Measurements from ENCODE around the gene USP40.

The USP40 gene

GRCh38 chr2:233491326-233491725 is 75.3 kb downstream of the USP40 start:
- Histone ChIP-seq H3K9me3 (ENCODE audit: severe bottlenecking) (no peaks in the 10 kb centered on the region), H3K27me3 (ENCODE audit: insufficient read depth, low read depth, severe bottlenecking) (no peaks in the 10 kb centered on the region), H3K4me3 (ENCODE audit: low read depth, low read length) (no peak overlapping the region), H3K27ac (no peak overlapping the region), H3K36me3 (0 out of 2 replicates have a peak, but pooled peaks cover 3% of the 10 kb centered on the region)
- no peak for DNase-seq
- TF ChIP-seq, protein P1, sequence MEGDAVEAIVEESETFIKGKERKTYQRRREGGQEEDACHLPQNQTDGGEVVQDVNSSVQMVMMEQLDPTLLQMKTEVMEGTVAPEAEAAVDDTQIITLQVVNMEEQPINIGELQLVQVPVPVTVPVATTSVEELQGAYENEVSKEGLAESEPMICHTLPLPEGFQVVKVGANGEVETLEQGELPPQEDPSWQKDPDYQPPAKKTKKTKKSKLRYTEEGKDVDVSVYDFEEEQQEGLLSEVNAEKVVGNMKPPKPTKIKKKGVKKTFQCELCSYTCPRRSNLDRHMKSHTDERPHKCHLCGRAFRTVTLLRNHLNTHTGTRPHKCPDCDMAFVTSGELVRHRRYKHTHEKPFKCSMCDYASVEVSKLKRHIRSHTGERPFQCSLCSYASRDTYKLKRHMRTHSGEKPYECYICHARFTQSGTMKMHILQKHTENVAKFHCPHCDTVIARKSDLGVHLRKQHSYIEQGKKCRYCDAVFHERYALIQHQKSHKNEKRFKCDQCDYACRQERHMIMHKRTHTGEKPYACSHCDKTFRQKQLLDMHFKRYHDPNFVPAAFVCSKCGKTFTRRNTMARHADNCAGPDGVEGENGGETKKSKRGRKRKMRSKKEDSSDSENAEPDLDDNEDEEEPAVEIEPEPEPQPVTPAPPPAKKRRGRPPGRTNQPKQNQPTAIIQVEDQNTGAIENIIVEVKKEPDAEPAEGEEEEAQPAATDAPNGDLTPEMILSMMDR (IDR thresholded peaks at IDR 0.05; ENCODE audit: low read depth, low read length): no peak

DNA sequence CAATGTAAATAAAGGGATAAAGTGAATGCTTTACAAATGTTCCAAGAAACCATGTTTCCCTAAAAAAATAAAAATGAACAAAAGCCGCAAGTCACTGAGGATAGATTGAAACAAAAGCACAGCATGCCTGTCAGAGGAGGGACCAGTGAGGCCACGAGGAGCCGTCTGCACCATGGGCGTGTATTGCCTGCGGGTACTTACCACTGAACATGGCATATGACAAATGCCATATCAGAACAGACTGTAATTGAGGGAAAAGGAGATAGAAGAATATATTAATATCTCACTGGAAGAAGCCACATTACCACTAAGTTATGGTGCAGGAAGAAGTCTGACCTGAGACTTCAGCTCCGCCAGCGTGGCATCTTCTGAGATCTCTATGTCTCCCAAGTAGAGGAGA is 75.8 kb downstream of the USP40 start:
- no peak overlapping the region for H3K27ac ChIP-seq
- no peaks in the 10 kb centered on the region for H3K9me3 ChIP-seq (ENCODE audit: severe bottlenecking)
- no peak overlapping the region for H3K4me3 ChIP-seq (ENCODE audit: low read depth, low read length)
- no peaks in the 10 kb centered on the region for H3K27me3 ChIP-seq (ENCODE audit: insufficient read depth, low read depth, severe bottlenecking)
- TF ChIP-seq, protein P1 (IDR thresholded peaks at IDR 0.05; ENCODE audit: low read depth, low read length): no peak
- 0 out of 2 replicates have a peak, but pooled peaks cover 3% of the 10 kb centered on the region for H3K36me3 ChIP-seq
- DNase-seq: no peak

DNA sequence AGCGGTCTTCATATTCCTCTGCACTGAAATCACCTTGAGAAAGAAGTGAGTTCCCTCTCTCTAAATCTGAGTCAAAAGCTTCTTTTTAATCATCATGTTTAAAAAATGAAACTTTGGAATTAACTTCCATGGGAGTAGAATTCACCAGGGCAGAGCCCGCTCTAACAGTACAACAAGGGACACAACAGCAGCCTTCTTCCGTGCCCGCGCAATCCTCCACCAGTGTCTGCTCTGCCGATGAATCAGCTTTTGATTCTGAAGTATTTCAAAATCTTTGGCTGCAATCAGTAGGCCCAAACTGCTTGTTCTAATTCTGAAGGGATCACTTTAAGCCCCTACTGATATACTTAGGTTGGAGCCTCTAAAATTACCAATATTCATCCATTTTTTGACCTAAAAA is 76.9 kb downstream of the USP40 start:
- Histone ChIP-seq H3K4me3 (ENCODE audit: low read depth, low read length) (no peak overlapping the region), H3K36me3 (peaks cover 9% of the 10 kb centered on the region), H3K27me3 (ENCODE audit: insufficient read depth, low read depth, severe bottlenecking) (no peaks in the 10 kb centered on the region), H3K27ac (no peak overlapping the region), H3K9me3 (ENCODE audit: severe bottlenecking) (no peaks in the 10 kb centered on the region)
- no peak for DNase-seq
- TF ChIP-seq, protein P1 (IDR thresholded peaks at IDR 0.05; ENCODE audit: low read depth, low read length): no peak

- no peak for DNase-seq
- Histone ChIP-seq H3K27me3 (ENCODE audit: insufficient read depth, low read depth, severe bottlenecking) (no peaks in the 10 kb centered on the region), H3K4me3 (ENCODE audit: low read depth, low read length) (no peak overlapping the region), H3K36me3 (peaks cover 12% of the 10 kb centered on the region), H3K9me3 (ENCODE audit: severe bottlenecking) (no peaks in the 10 kb centered on the region), H3K27ac (no peak overlapping the region)
- TF ChIP-seq, protein P1 (IDR thresholded peaks at IDR 0.05; ENCODE audit: low read depth, low read length): no peak
Measured at GRCh38 chr2:233489143-233489542, 77.4 kb downstream of the USP40 start.

- DNase-seq: no peak
- Histone ChIP-seq H3K9me3 (ENCODE audit: severe bottlenecking) (peaks cover 6% of the 10 kb centered on the region), H3K27me3 (ENCODE audit: insufficient read depth, low read depth, severe bottlenecking) (no peaks in the 10 kb centered on the region), H3K4me3 (ENCODE audit: low read depth, low read length) (no peak overlapping the region), H3K36me3 (peaks cover 19% of the 10 kb centered on the region), H3K27ac (no peak overlapping the region)
- TF ChIP-seq, protein P1 (IDR thresholded peaks at IDR 0.05; ENCODE audit: low read depth, low read length): no peak
Measured at GRCh38 chr2:233487748-233488345, 78.7 kb downstream of the USP40 start.

Data from WERI-Rb-1 (cell line).